Amniotic stem cell (primary cell): ENCODE data around the gene EVI5L.
A peak's percentile ranks its signal among the peaks of the same experiment; 100 is the strongest.
"Not testable (repeated sequence)": the region's sequence is repeated elsewhere in the genome, so short reads cannot be mapped to it uniquely, and the experiment has no call there.

ENCODE experiments used
- DNase-seq: peaks from one replicate; lab custom pipeline; 2025; lab: John Stamatoyannopoulos, UW

The EVI5L gene

DNA sequence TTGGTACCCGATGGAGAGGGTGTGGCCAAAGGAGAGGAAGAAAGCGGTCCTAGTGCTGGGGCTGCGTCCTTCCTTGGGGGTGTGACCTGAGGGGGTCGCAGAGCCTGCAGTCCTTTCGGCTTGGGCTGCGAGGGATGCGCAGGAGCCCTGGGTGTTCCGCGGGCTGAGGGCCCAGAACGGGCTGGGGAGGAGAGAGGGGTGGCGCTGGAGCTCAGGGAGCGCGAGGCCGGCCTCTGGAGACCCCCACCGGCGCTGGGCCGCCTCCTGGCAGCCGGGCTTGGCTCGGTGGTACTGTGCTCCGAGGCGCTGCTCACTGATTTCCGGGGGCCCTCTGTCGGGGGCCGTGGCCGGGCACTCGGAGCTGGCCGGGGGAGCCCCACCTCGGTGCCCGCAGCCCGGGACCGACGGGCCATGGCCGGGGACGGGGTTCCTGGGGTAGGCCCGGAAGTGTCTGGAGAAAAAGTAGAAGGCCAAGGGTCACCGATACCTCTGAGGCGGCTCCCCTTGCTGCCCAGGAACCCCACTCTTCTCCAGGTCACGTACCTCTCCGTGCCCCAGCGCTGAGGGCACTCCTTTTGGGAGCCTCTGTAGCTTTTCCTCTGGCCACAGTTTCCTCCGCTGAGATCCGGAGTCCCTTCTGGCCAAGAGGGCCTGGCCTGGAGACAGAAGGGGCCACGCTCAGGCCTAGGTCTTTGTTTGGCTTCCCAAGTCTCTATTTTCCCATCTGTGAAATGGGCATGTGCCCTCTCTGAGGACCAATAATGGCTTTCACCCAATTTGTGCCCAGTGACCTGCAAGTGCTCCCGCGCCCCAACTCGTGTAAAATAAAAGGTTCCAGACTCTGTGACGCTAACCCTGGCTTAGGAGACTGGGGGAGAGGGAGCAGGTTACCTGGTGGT lies 42.5 kb downstream of the EVI5L start:
- DNase-seq = no peak

GRCh38 chr19:7873304-7874075 lies 43.5 kb downstream of the EVI5L start:
- no peak for DNase-seq

- DNase-seq = no peak
Observed at GRCh38 chr19:7874076-7874896, 44.3 kb downstream of the EVI5L start, which contains the start of gene PRR36. PRR36 (minus strand) TSS chr19:7874390; CDS start chr19:7873689, 701 bp downstream.

DNA sequence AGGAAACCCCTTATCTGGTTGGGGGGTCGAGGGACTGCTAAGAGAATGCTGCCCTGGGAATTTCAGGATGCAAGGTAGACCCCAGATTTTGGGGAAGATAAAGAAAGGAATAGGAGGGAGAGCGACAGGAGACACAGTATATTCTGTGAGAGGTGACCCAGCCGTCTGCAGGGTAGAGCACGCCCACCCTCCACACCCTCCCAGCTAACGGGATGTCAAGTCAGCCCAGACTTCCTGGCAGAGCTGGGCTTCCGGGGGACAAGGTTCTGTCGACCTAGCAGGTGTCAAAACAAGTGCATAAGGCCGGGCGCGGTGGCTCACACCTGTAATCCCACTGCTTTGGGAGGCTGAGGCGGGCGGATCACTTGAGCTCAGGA lies 44.9 kb downstream of the EVI5L start:
- DNase-seq = no peak

DNA sequence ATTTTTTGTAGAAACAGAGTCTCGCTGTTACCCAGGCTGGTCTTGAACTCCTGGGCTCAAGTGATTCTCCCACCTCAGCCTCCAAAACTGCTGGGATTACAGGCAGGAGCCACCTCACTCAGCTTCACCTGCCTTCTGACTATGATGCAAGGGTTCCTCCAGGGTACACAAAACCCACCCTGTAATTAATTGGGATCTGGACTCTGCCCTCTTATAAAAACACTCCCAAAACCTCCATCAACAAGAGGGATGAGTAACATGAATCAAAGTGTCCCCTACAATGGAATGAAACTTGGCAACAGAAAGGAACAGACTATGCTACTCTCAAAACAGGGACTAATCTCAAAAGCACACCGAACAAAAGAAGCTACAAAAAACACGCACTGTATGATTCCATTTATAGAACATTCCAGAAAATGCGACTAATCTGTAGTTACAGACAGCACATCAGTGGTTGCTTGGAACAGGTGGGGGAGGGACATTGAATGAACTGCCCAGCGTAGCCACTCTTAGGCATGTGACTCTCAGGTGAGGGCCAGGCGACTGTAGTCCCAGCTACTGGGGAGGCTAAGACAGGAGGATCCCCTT lies 47.3 kb downstream of the EVI5L start:
- DNase-seq = no peak

DNA sequence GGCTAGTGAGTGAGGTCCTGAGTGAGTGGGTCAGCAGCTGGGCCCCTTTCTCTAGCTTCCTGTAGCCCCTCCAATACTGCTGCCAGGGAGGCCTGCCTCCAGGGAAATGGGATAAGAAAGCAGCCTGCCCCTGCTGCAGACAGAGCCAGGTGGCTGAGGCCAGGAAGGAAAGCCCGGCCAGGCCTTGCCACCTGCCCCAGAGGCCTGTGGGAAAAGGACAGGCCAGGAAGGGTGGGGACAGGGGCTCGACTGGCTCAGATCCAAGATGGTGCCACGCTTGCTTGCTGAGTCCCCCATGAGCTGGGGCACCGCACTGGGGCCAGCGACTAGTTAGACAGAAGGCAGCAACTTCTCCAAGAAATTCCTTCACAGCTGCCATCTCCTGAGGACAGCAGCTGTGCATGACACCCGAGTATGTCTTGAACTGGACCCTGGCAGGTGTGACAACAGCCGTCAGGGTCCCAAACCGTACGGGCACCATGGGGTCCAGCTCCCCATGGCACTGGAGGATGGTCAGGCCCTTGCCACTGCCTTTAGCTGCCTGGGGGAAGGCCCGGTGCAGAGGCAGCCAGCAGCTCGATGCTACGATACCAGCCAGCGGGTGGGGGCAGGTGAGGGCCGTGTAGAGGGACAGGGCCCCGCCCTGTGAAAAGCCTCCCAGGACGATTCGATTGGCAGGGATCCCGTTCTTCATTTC lies 49.2 kb downstream of the EVI5L start:
- no peak for DNase-seq

DNA sequence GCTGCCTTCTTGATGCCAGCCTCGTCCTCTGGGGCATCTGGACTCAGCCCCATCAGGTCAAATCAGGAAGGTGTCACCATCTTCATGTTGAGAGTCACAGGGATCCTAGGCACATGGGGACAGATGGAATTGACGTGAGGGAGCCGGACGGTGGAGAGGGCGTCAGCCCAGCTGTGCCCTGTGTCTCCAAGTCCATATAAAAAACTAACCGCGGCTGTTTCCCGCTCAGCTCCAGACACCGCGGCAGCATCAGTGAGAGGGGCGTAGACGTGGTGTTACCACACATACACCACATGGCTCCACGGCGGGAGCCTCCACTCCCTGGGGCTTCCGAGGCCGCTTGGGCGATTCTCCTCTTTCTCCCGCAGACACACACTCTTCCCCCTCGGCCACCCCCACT lies 49.8 kb downstream of the EVI5L start:
- no peak for DNase-seq

DNA sequence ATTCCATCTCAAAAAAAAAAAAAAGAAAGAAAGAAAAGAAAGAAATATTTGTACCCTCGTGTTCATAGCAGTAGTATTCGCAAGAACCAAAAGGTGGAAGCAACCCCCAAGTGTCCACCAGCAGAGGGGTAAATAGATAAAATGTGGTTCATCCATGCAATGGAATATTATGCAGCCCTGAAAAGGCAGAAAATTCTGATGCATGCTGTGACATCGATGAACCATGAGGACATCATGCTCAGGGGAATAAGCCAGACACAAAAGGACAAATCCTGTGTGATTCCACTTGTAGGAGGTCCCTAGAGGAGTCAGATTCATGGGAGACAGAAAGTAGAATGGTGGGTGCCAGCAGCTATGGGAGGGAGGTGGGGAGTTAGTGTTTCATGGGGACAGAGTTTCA lies 51.9 kb downstream of the EVI5L start:
- no peak for DNase-seq

DNA sequence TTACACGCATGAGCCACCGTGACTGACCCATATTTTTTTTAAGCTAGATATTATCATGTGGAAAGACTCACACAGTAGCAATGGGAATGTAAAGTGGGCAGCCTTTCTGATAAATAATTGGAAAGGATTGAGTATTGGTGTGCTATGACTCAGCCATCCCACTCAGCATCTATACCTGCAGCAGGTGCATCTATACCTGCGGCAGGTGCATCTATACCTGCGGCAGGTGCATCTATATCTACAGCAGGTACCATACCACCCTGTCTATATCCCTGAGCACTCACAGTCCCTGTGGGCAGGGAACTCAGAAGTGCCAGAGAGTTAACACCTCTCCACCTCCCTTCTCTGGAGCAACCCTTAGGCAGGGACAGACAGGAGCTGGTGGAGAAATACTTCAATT lies 53.1 kb downstream of the EVI5L start:
- no peak for DNase-seq

GRCh38 chr19:7883796-7884570 lies 54.0 kb downstream of the EVI5L start:
- no peak for DNase-seq

DNA sequence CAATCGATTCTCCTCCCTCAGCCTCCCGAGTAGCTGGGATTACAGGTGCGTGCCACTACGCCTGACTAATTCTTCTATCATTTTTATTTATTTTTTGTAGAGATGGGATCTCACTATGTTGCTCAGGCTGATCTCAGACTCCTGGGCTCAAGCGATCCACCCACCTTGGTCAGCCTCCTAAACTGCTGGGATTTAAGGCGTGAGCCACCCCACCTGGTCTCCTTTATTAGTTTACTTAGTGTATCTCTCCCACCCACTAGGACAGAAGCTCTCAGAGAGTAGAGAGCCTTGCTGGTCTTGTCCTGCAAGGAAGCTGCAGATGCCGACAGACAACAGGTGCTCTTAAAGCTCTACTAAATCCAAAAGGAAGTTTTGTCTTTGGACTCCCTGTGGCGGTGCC lies 55.8 kb downstream of the EVI5L start:
- no peak for DNase-seq

DNA sequence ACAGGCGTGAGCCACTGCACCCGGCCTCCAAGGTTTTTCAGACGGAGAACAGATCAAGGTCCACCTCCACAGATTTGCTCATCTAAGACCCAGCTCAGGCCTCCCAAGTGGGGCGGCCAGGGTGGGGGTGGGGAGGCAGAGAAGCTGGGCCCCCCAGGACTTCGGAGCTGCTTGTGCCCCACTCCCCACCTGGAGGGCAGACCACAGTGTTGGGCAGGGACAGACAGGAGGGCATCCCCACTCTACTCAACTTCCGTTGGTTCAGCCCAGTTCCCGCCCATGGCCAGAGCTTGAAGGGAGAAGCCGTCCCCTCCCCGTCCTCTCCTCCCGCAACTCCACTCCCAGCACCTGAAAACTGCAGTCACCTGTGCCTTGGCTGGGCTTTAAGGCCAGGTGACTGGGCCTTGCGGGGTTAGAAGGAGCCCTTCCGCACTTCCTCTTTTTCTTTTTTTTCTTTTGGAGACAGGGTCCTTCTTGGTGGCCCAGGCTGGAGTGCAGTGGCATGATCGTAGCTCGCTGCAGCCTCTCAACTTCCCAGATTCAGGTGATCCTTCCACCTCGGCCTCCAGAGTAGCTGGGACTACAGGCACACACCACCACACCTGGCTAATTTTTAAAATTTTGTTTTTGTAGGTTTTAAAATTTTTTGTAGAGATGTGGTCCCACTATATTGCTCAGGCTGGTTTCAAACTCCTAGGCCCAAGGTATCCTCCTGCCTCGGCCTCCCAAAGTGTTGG lies 57.6 kb downstream of the EVI5L start:
- no peak for DNase-seq

GRCh38 chr19:7888145-7888825 lies 58.3 kb downstream of the EVI5L start, which contains the start of gene LRRC8E:
LRRC8E (plus strand) TSS chr19:7888510; CDS start chr19:7895604, 7,094 bp downstream.
- DNase-seq = peak; percentile 53

DNA sequence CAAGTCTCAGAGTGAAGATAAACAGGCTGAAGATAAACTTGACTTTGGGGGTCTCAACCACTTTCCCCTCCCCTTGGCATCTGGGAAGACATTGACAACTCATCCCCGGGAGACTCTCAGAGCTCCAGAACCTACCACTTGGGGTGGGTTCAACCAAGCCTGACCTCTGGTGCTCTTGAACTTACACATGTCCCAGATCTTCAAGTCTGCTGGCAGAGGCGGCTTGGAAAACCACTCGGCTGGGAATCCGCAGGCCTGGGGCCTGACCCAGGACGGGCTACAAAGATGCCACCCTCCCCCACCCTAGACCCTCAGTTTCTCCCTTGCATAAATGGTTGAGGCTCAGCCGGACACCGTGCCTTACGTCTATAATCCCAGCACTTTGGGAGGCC lies 58.8 kb downstream of the EVI5L start:
- DNase-seq = no peak

DNA sequence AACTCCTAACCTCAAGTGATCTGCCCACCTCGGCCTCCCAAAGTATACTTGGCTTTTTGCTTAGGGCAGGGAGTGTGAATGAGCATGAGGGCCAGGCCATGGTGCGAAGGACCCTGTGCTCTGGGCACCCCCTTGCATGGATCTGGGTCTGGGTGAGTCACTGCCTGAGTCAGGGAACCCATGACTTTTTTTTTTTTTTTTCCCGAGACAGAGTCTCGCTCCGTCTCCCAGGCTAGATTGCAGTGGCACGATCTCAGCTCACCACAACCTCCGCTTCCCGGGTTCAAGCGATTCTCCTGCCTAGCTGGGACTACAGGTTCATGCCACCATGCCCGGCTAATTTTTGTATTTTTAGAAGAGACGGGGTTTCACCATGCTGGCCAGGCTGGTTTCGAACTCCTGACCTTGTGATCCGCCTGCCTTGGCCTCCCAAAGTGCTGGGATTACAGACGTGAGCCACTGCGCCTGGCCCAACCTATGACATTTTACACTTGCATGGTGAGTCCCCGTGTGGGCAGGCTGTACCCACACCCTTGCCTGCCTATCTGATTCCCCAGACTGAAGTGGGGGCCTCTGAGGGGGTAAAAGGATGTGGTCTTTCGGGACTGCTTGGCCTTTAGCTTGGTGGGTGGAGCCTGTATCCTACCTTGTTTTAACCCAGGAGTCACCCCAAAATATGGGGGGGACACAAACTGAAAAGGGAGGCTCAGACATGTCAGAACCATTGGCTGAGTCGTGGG lies 63.5 kb downstream of the EVI5L start:
- DNase-seq = not testable (repeated sequence)

DNA sequence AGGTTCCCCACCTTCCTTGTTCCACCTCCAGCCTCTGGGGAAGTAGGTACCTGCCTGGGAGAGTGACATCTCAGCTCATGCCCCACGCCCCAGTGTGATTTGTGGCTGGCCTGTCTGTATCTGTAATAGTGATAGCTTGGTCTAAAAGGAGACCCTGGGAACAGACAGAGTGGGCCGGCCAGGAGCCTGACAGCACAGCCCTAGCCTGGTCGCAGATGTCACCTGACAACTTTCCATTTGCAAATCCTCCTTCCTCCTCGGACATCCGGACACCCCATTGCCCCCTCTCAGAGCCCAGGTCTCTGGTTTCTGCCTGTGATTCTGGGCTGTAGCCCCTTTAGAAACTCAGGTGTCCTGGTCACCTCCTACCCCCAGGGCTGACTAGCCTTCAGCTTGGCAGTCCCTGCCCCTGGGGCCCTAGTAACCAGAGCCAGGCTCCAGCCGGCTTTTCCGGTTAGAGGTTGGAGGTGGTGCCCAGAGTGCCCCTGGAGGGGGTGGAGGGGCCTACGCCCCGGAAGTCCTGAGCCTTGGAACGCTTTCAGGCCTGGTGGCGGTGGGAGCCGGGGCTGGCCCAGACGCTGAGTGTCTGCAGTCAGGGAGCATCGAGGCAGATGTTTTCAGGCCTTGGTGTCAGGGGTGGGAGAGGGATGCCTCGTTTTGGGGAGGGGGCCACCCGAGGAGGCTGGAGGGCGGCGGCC lies 64.7 kb downstream of the EVI5L start:
- no peak for DNase-seq

- no peak for DNase-seq
Observed at GRCh38 chr19:7895565-7895964, 65.5 kb downstream of the EVI5L start.

GRCh38 chr19:7897292-7897691 lies 67.3 kb downstream of the EVI5L start:
- no peak for DNase-seq
